ENCODE measurements around the gene MMD2. TPM values are rescaled to one million over a fixed set of nuclear protein-coding genes. Genes with fewer than 3 reads are reported as not detected.
A peak's percentile ranks its signal among the peaks of the same experiment; 100 is the strongest.

The MMD2 gene
- total and polyA plus RNA-seq, 12 donors, result not detected

DNA sequence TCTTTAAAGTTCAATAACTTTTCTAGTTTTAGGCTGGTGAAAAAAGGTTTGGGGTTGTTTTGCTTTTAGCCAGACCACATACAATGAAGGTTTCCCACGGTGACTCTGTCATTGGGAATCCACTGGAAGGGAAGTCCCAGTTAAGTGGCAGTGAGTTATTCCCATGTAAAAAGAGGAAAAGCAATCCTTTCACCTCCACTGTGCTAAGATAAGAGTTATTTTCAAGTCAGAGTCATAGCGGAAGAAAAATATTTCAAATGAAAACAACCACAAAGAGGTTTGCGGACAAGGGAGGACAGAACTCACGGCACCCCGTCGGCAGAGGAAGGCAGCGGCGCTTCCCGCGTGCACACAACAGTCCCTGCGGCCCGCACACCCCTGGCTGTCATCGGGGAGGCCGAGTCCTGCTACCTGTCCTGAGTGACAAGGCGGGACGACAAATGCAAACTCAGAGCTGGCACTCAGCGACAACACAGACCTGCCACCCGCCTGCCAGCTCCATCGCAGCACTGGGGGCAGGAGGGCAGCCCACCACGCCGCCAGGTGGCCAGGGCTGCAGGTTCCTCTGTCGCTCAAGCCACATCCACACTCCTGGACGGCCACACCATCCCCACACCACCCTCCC is 87.8 kb downstream of the MMD2 start:
- peaks cover 0 to 18% (median 8%) of the 10 kb centered on the region in 9 donors for H3K4me1 ChIP-seq
- H3K4me3 ChIP-seq, result no peak overlapping the region
- no peak for DNase-seq
- no peak overlapping the region for H3K27ac ChIP-seq
- peaks cover 0 to 25% (median 0%) of the 10 kb centered on the region in 11 donors for H3K9me3 ChIP-seq
- H3K36me3 ChIP-seq, result peaks cover 0 to 22% (median 0%) of the 10 kb centered on the region in 9 donors
- TF ChIP-seq, protein P1, sequence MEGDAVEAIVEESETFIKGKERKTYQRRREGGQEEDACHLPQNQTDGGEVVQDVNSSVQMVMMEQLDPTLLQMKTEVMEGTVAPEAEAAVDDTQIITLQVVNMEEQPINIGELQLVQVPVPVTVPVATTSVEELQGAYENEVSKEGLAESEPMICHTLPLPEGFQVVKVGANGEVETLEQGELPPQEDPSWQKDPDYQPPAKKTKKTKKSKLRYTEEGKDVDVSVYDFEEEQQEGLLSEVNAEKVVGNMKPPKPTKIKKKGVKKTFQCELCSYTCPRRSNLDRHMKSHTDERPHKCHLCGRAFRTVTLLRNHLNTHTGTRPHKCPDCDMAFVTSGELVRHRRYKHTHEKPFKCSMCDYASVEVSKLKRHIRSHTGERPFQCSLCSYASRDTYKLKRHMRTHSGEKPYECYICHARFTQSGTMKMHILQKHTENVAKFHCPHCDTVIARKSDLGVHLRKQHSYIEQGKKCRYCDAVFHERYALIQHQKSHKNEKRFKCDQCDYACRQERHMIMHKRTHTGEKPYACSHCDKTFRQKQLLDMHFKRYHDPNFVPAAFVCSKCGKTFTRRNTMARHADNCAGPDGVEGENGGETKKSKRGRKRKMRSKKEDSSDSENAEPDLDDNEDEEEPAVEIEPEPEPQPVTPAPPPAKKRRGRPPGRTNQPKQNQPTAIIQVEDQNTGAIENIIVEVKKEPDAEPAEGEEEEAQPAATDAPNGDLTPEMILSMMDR (IDR thresholded peaks at IDR 0.05), result no peak
- H3K27me3 ChIP-seq, result peaks cover 0 to 28% (median 0%) of the 10 kb centered on the region in 7 donors
- ATAC-seq, result peak in 1 of 8 donors; percentile 22
- WGBS, 2 donors, result 39 to 54% methylated on average over 23 of the region's 23 CpGs
- intact Hi-C loops (cut with DNase I), result loop anchor here in 1 of 10 donors (10.0 kb wide), 1 partner anchor 76 kb away; no protein-coding TSS in a partner anchor

DNA sequence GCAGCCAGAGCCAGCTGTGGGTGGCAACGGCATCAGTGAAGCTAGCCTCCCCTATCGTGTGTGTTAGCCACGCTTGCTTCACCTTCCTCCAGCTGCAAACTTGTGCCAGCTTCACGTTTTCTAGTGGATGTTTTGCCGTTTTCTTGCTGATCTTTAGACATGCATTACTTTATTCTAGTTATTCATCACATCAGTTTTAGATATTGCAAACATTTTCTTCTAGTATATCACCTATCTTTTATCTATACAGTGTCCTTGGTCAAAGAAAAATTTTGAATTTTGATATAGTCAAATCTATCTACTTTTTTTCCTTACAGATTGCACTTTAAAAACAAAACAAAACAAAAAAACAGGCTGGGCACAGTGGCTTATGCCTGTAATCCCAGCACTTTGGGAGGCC is 90.5 kb downstream of the MMD2 start:
- intact Hi-C loops (cut with DNase I), result no loop called here
- peaks cover 0 to 12% (median 0%) of the 10 kb centered on the region in 9 donors for H3K36me3 ChIP-seq
- no peak overlapping the region for H3K4me3 ChIP-seq
- DNase-seq (no peak), ATAC-seq (no peak)
- TF ChIP-seq, protein P1 (IDR thresholded peaks at IDR 0.05), result no peak
- peaks cover 0 to 28% (median 3%) of the 10 kb centered on the region in 11 donors for H3K9me3 ChIP-seq
- no peak overlapping the region for H3K27ac ChIP-seq
- peaks cover 0 to 34% (median 0%) of the 10 kb centered on the region in 7 donors for H3K27me3 ChIP-seq
- H3K4me1 ChIP-seq, result peaks cover 0 to 13% (median 8%) of the 10 kb centered on the region in 9 donors
- WGBS, 2 donors, result 92 to 96% methylated on average over 5 of the region's 5 CpGs

DNA sequence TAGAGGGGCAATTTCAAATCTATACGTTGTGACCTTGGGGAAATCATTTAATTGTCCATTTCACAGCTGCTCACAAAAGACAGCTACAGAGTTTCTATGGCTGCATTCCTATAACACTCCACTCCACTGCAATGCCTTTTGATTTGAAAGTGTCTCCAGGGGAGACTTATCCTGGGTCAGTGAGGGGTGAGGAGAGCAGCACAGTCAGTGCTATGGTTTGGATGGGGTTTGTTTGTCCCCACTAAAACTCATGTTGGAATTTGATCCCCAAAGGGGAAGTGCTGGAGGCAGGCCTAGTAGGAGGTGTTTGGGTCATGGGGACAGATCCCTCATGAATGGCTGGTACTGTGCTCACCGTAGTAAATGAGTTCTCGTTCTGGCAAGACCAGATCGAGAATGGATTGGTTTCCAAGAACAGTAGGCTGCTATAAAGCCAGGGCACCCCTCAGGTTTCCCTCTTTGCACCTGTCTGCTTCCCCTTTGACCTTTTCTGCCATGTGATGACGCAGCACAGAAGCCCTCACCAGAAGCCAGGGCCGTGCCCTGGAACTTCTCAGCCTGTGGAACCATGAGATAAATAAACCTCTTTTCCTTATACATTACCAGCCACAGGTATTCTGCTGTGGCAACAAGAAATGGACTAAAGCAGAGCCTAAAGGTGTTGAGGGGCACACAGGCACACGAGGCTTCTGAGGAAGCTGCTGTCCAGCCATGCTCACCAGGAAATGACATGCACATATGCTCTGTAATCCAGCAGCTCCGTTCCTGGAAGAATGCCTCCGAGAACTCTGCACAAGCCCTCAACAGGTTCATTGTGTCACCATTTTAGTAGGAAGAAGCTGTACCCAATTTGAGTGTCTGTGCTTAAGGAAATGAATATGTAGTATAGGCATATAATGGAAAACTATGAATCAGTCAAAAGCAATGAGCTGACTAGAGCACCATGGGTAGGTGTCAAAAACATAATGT is 92.2 kb downstream of the MMD2 start:
- no peak overlapping the region for H3K27ac ChIP-seq
- 78 to 83% methylated on average over 9 of the region's 9 CpGs for WGBS, 2 donors
- peaks cover 0 to 32% (median 3%) of the 10 kb centered on the region in 11 donors for H3K9me3 ChIP-seq
- no peak for DNase-seq
- H3K4me3 ChIP-seq, result no peak overlapping the region
- peaks cover 0 to 2% (median 0%) of the 10 kb centered on the region in 9 donors for H3K4me1 ChIP-seq
- ATAC-seq, result no peak
- intact Hi-C loops (cut with DNase I), result no loop called here
- H3K36me3 ChIP-seq, result peaks cover 0 to 12% (median 0%) of the 10 kb centered on the region in 9 donors
- TF ChIP-seq, protein P1 (IDR thresholded peaks at IDR 0.05), result no peak
- peaks cover 0 to 42% (median 6%) of the 10 kb centered on the region in 7 donors for H3K27me3 ChIP-seq

DNA sequence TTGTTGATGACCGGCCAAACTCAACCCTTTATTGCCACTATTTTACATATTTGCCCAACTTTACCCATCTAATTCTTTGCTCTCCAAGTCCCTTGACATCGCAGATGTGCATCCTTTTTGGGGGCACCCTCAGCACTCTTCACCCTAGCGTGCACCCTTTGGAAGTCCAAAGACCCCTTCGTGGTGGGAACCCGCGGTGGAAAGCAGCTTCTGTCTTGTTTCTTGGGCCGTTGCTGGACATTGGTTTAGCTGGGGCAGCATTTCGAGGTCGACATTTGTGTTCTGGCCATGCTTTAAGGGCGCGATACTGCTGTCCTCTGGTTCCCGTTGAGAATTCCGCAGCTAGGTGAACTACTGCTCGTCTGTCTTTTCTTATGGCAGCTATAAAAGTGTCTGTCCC is 96.8 kb downstream of the MMD2 start:
- H3K4me3 ChIP-seq, result peak overlapping the region in 9 of 10 donors; percentile 5 to 50 (median 42)
- H3K27me3 ChIP-seq, result peaks cover 0 to 41% (median 0%) of the 10 kb centered on the region in 7 donors
- intact Hi-C loops (cut with DNase I), result no loop called here
- TF ChIP-seq, protein P1 (IDR thresholded peaks at IDR 0.05), result no peak
- H3K9me3 ChIP-seq, result peaks cover 0 to 9% (median 0%) of the 10 kb centered on the region in 11 donors
- 88 to 89% methylated on average over 14 of the region's 14 CpGs for WGBS, 2 donors
- H3K36me3 ChIP-seq, result no peaks in the 10 kb centered on the region
- DNase-seq (no peak), ATAC-seq (no peak)
- H3K4me1 ChIP-seq, result no peaks in the 10 kb centered on the region
- peak overlapping the region in 3 of 10 donors; percentile 15 to 54 (median 23) for H3K27ac ChIP-seq

Data from heart right ventricle (tissue), 16 donors.